Esophagus muscularis mucosa (tissue), 4 donors: ENCODE measurements around the gene SHB.

Source experiments
- EP300 ChIP-seq: sonication (generic); formaldehyde crosslinking; IDR thresholded peaks from one replicate; pipeline ENCODE4 v1.6.1; 2017; ENCODE audit warnings: antibody characterized with exemption
- POLR2A ChIP-seq: fragments of 450-650 bp; IDR thresholded peaks from one replicate; pipeline ENCODE4 v1.6.1; 2017; ENCODE audit warnings: antibody characterized with exemption, moderate library complexity, mild to moderate bottlenecking, low read depth
- POLR2AphosphoS5 ChIP-seq, 2 donors: sonication (generic); formaldehyde crosslinking; IDR thresholded peaks; one replicate each; pipeline ENCODE4 v1.6.1; 2017; ENCODE audit warnings: antibody characterized with exemption in 2 of 2
- TF ChIP-seq, protein P1 (sequence below), 3 experiments: fragments of 200-600 bp in 2 of 3; fragments of 450-650 bp in 1 of 3; sonication (generic) in 2 of 3; IDR thresholded peaks; one replicate each; pipeline ENCODE4 v1.5.1; 2017 to 2019; ENCODE audit warnings: antibody characterized with exemption in 3 of 3, mild to moderate bottlenecking in 2 of 3, moderate library complexity in 1 of 3

- TF ChIP-seq POLR2A (no peak), POLR2AphosphoS5 (IDR thresholded peaks at IDR 0.05) (no peak), EP300 (no peak)
- TF ChIP-seq, protein P1, sequence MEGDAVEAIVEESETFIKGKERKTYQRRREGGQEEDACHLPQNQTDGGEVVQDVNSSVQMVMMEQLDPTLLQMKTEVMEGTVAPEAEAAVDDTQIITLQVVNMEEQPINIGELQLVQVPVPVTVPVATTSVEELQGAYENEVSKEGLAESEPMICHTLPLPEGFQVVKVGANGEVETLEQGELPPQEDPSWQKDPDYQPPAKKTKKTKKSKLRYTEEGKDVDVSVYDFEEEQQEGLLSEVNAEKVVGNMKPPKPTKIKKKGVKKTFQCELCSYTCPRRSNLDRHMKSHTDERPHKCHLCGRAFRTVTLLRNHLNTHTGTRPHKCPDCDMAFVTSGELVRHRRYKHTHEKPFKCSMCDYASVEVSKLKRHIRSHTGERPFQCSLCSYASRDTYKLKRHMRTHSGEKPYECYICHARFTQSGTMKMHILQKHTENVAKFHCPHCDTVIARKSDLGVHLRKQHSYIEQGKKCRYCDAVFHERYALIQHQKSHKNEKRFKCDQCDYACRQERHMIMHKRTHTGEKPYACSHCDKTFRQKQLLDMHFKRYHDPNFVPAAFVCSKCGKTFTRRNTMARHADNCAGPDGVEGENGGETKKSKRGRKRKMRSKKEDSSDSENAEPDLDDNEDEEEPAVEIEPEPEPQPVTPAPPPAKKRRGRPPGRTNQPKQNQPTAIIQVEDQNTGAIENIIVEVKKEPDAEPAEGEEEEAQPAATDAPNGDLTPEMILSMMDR (IDR thresholded peaks at IDR 0.05) = no peak
Observed at GRCh38 chr9:37902796-37903646, 166.0 kb downstream of the SHB start.
